ENCODE data around the gene ATP5F1E.
A peak's percentile ranks its signal among the peaks of the same experiment; 100 is the strongest.

ATP5F1E gene

GRCh38 chr20:59005523-59006166 lies 26.5 kb downstream of the ATP5F1E start:
- no peak for DNase-seq

GRCh38 chr20:59004763-59005522 lies 27.2 kb downstream of the ATP5F1E start:
- DNase-seq = no peak

- no peak for DNase-seq
These were observed 27.7 kb downstream of the ATP5F1E start for GRCh38 chr20:59004493-59004762.

- DNase-seq = peak in 1 of 3 experiments; percentile 6
These were observed 28.2 kb downstream of the ATP5F1E start for GRCh38 chr20:59003836-59004492.

- no peak for DNase-seq
These were observed 29.2 kb downstream of the ATP5F1E start for GRCh38 chr20:59002874-59003399.

GRCh38 chr20:59002388-59002787 lies 29.7 kb downstream of the ATP5F1E start:
- no peak for DNase-seq

GRCh38 chr20:59001449-59002171 lies 30.5 kb downstream of the ATP5F1E start:
- no peak for DNase-seq

- no peak for DNase-seq
These were observed 31.1 kb downstream of the ATP5F1E start for GRCh38 chr20:59001068-59001448.

GRCh38 chr20:59000326-59000725 lies 31.8 kb downstream of the ATP5F1E start:
- DNase-seq = no peak

GRCh38 chr20:58998656-58999055 lies 33.5 kb downstream of the ATP5F1E start:
- DNase-seq = no peak

- no peak for DNase-seq
These were observed 34.9 kb downstream of the ATP5F1E start for GRCh38 chr20:58997141-58997770.

GRCh38 chr20:58996226-58996611 lies 35.9 kb downstream of the ATP5F1E start:
- DNase-seq = no peak

GRCh38 chr20:58995461-58996225 lies 36.5 kb downstream of the ATP5F1E start:
- no peak for DNase-seq

GRCh38 chr20:58994390-58995159 lies 37.6 kb downstream of the ATP5F1E start:
- no peak for DNase-seq

- no peak for DNase-seq
These were observed 38.5 kb downstream of the ATP5F1E start for GRCh38 chr20:58993332-58994248.

- DNase-seq = no peak
These were observed 39.2 kb downstream of the ATP5F1E start for GRCh38 chr20:58992911-58993310.

- DNase-seq = no peak
These were observed 40.4 kb downstream of the ATP5F1E start for GRCh38 chr20:58991715-58992114.

- DNase-seq = no peak
These were observed 41.3 kb downstream of the ATP5F1E start for GRCh38 chr20:58990651-58991445.

- no peak for DNase-seq
These were observed 42.9 kb downstream of the ATP5F1E start for GRCh38 chr20:58989196-58989595.
